HG02870 (cell line): ENCODE measurements around the gene GRPEL1.
"Not testable (repeated sequence)": the region's sequence is repeated elsewhere in the genome, so short reads cannot be mapped to it uniquely, and the experiment has no call there.

Source experiments
- ATAC-seq: cut with Tn5 transposase; IDR thresholded peaks from one replicate; pipeline ENCODE4 v1.9.1; 2021; ENCODE audit warnings: mild to moderate bottlenecking, moderate library complexity; ENCODE audit not compliant: unreplicated experiment

Gene GRPEL1

GRCh38 chr4:7094916-7095315 lies 27.1 kb upstream of the GRPEL1 start:
- ATAC-seq = no peak

GRCh38 chr4:7092026-7092425 lies 24.2 kb upstream of the GRPEL1 start:
- ATAC-seq = no peak

DNA sequence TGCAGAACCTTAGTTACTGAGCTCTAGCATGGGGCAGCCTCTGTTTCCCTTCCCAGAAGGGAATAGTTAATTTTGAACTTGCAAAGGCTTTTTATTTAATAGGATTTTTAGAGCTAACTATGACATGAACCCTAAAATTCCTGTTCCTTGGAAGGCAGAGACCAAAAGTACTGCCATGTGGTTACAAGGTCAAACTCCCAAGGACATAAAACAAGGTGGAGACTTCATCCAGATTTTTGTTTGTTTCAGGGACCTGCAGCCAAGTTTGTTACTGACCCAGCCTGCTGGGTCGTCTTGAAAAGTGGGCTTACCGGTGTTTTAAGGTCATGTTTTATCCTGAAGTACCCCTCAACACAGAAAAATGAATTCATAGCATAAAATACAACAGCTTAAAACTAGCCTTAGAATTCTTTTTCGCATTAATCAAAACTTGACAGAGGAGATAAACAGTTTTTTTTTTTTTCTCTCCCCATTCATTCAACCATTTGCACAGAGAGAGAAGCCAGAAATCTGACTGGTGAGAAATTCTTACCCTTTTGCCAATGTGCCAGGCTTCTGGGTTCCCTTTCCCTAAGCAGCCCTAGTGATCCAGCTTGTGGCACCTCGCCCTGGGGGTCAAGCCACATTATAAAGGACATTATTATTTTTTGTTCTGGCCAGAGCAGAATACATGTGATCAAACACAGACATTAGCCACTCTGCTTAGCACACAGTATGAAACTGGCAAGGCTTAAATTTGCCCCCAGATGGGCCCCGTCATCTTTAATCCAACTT lies 21.5 kb upstream of the GRPEL1 start:
- ATAC-seq = no peak

DNA sequence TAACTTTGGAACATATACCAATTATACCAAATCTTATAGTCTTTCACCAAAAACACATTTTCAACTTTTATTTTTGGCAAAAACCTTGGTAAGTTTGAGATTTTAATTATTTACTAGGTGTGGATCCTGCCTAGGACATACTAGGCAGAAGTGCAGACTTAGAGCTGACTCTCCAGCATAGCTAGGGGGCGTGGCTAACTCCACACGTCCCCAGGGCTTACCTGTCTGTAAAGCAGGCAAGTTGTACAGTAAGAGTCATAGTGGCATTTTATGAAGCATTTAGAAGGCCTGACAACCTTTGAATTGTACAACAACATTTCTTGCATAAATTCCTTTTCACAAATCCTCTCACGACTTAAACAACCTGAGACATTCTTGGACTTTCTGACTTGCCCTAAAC lies 19.2 kb upstream of the GRPEL1 start:
- no peak for ATAC-seq

DNA sequence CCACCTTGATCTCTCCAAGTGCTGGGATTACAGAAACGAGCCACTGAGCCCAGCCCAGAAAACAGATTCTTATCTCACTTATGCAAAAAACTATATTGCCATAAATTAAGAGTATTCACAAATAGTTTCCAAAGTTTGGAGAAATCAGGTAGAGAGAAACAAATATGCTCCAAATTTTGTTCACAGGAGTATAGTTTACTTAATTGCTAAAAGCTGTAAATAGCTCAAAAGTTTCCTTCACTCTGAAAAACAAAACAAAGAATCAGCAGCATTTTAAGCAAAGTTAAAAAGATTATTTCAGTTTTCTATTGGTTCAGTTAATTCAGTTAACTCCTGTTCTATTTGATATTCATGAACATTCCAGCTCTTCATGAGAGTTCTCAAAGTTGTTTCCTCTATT lies 18.5 kb upstream of the GRPEL1 start:
- ATAC-seq = no peak

GRCh38 chr4:7084564-7084961 lies 16.7 kb upstream of the GRPEL1 start:
- not testable (repeated sequence) for ATAC-seq

DNA sequence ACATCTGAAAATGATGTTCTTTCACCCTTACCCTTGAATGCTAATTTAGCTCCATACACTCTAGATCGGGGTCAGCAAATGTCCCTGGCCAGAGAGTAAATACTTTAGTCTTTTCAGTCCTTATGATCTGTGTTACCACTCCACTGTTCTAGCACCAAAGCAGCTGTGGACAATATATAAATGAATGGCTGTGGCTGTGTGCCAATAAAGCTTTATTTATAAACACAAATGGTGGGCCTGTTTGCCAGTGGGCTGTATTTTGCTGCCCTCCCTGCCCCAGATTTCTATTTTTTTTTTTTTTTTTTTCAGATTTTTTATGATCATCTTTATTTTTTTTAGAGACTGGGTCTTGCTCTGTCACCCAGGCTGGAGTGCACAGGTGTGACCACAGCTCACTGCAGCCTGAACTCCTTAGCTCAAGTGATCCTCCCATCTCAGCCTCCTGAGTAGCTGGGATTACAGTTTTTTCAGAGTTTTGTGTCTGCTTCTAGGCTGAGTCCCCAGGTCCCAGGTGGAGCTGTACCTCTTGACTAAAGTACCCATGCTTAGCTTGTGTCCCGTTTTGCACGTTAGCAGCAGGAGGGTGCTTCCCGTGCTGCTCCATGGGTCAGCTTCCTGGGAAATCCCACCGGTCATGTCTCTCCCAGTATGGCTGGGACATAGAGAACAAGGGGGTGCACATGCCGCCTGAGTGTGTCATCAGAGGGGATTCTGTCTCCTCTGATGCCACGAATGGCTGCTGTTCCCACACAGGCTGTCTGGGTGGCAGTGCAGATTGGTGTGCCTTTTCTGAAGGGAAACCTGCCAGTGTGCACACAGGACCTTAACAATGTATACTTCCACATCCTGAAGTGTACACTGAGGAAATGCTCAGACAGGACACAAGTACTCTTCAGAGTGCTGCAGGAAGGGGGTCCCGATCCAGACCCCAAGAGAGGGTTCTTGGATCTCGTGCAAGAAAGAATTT lies 16.0 kb upstream of the GRPEL1 start:
- no peak for ATAC-seq

GRCh38 chr4:7079909-7080308 lies 12.0 kb upstream of the GRPEL1 start:
- ATAC-seq = not testable (repeated sequence)

- not testable (repeated sequence) for ATAC-seq
Observed at GRCh38 chr4:7079483-7079882, 11.6 kb upstream of the GRPEL1 start.

GRCh38 chr4:7078025-7078424 lies 10.2 kb upstream of the GRPEL1 start:
- ATAC-seq = no peak

- no peak for ATAC-seq
Observed at GRCh38 chr4:7077371-7077770, 9.5 kb upstream of the GRPEL1 start.

DNA sequence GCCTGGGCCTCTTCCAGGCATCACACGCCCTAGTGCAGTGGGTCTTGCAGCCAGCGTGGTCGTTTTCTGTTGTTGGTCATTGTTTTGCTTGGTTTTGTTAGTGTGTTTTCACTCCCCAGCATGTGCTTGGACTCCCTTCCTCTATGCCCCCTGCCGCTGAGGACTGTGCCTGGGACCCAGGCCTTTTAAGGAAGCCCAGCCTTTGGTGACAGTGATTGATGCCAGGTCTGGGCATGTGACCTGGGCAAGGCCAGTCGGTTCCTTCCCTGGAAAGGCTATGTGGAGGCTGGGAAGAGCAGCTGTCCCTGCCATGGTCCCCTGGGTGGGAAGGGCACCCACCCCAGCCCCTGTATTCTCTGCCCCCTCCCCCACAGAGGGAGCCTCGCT lies 8.8 kb upstream of the GRPEL1 start:
- ATAC-seq = no peak

DNA sequence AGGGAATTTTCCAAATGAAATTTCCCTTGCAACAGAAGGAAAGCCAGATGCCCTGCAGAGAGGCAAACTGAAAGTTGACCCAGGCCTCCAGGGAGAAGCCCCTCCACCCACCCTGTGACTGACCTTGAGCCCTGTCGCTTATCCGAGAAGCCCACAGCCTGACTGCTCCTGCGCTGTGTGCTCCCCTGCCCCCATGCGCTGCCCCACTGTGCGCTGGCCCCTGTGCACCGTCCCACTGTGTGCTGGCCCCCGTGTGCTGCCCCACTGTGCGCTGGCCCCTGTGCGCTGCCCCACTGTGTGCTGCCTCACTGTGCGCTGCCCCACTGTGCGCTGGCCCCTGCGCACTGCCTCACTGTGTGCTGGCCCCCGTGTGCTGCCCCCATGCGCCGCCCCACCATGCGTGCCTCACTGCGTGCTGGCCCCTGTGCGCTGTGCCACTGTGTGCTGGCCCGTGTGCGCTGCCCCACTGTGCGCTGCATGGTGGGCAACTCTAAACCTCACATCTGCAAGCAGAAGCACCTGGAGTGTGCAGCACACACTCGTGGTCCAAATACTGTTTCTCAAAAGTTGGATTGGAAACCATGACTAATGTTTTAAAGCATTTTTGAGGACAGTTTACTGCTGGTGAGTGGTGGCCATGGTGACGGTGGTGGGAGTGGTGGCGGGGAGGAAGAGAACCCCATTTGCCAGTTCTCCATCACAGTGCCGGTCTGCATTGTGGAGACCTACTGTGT lies 8.3 kb upstream of the GRPEL1 start:
- no peak for ATAC-seq

GRCh38 chr4:7074426-7074825 lies 6.6 kb upstream of the GRPEL1 start:
- ATAC-seq = no peak

GRCh38 chr4:7073526-7074390 lies 5.9 kb upstream of the GRPEL1 start:
- no peak for ATAC-seq

DNA sequence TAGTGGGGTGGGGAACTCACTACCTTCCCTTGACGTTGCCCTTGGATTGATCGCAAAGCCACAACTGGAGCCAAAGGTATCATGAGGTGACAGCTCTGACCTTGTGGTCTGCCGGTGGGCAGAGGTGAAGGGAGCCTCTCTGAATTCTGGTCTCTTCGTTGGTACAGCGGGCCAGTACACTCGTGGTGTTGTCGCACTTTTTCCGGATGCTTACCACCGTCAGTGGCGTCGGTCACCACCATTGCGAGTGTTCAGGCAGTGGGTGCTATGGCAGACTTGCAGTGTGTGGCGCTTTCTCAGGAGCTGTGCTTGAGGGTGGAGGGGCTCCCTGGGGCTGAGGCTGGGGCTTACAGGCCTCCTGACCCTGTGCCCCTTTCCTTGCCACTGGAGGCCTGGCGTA lies 5.2 kb upstream of the GRPEL1 start:
- no peak for ATAC-seq

GRCh38 chr4:7070729-7071511 lies 3.1 kb upstream of the GRPEL1 start:
- peak; percentile 33 for ATAC-seq

DNA sequence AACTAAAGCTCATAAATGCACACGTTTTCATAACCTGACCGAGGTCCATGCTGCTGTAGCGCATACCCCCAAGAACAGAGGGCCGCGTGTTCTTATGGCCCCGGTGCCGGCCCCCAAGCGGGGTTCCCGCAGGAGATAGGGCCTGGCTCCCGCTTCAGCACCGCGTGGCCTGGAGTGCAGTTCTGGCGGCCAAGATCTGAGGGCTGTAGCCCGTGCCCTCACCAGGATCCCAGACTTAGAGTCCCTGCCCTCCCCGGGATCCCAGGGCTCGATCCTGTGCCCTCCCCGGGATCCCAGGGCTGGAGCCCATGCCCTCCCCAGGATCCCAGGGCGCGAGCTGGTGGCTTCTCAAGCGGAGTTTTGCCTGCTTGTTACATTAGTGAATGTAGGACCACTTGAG lies 1.0 kb upstream of the GRPEL1 start:
- no peak for ATAC-seq

- ATAC-seq = peak; percentile 14
Observed at GRCh38 chr4:7068279-7068842, 497 bp upstream of the GRPEL1 start.
